Common myeloid progenitor, CD34-positive (primary cell): ENCODE data around the gene TRAT1. TPM values are rescaled to one million over a fixed set of nuclear protein-coding genes. Genes with fewer than 3 reads are reported as not detected.
A peak's percentile ranks its signal among the peaks of the same experiment; 100 is the strongest.

Experiments
- CTCF ChIA-PET: fragments of 350-600 bp; sonication (Branson Sonifier 250); formaldehyde crosslinking; loops from one replicate; lab custom pipeline; 2021; ENCODE audit warnings: antibody characterized with exemption; lab: Charles Lee
- POLR2A ChIA-PET: fragments of 350-600 bp; sonication (Branson Sonifier 250); formaldehyde crosslinking; loops from one replicate; lab custom pipeline; 2021; ENCODE audit warnings: antibody characterized with exemption; lab: Charles Lee
- DNase-seq, 3 donors: peaks; one replicate each; pipeline versions ENCODE4 v3.0.0 to v3.0.0-alpha.2; 2013
- H3K27ac ChIP-seq, 2 experiments: 1 replicate in 1 of 2; 2 replicates in 1 of 2; pipeline ENCODE4 v1.7.0; 2013; ENCODE audit warnings: inconsistent platforms in 2 of 2, low read length in 2 of 2, mild to moderate bottlenecking in 2 of 2, low read depth in 1 of 2, moderate library complexity in 1 of 2; ENCODE audit not compliant: severe bottlenecking in 2 of 2, insufficient read depth in 1 of 2, poor library complexity in 1 of 2
- H3K27me3 ChIP-seq, 5 experiments: replicated peaks in 2 of 5; 1 replicate in 3 of 5; 2 replicates in 2 of 5; pipeline versions ENCODE4 v1.6.1 to v1.7.0; 2013; ENCODE audit warnings: low read length in 4 of 5, mild to moderate bottlenecking in 2 of 5, moderate library complexity in 2 of 5, inconsistent platforms in 1 of 5; ENCODE audit not compliant: insufficient read depth in 5 of 5, control insufficient read depth in 4 of 5
- H3K36me3 ChIP-seq, 4 experiments: 1 replicate in 2 of 4; 2 replicates in 2 of 4; pipeline versions ENCODE4 v1.6.1 to v1.7.0; 2013; ENCODE audit warnings: low read length in 3 of 4, control low read depth in 1 of 4, mild to moderate bottlenecking in 1 of 4; ENCODE audit not compliant: control insufficient read depth in 4 of 4, insufficient read depth in 4 of 4
- H3K4me1 ChIP-seq, 4 experiments: 1 replicate in 3 of 4; 2 replicates in 1 of 4; pipeline versions ENCODE4 v1.6.1 to v1.7.1; 2013; ENCODE audit warnings: low read length in 3 of 4, mild to moderate bottlenecking in 3 of 4, control low read depth in 1 of 4, inconsistent platforms in 1 of 4, moderate library complexity in 1 of 4; ENCODE audit not compliant: control insufficient read depth in 4 of 4, insufficient read depth in 4 of 4; ENCODE audit errors: control extremely low read depth in 1 of 4
- H3K4me3 ChIP-seq, 7 experiments: 1 replicate in 4 of 7; 2 replicates in 3 of 7; pipeline versions ENCODE4 v1.5.1 to v1.7.0; 2013; ENCODE audit warnings: mild to moderate bottlenecking in 7 of 7, low read length in 6 of 7, moderate library complexity in 6 of 7, inconsistent platforms in 2 of 7, low read depth in 2 of 7, control low read depth in 1 of 7; ENCODE audit not compliant: insufficient read depth in 4 of 7, control insufficient read depth in 1 of 7; ENCODE audit errors: extremely low read depth in 1 of 7
- H3K9me3 ChIP-seq, 5 experiments: 1 replicate in 4 of 5; 2 replicates in 1 of 5; pipeline versions ENCODE4 v1.6.1 to v1.7.1; 2013; ENCODE audit warnings: low read length in 4 of 5, mild to moderate bottlenecking in 2 of 5, inconsistent platforms in 1 of 5, low read depth in 1 of 5, moderate library complexity in 1 of 5; ENCODE audit not compliant: control insufficient read depth in 4 of 5, insufficient read depth in 2 of 5; ENCODE audit errors: control extremely low read depth in 1 of 5
- WGBS: methylation state at CpG from one replicate; pipeline ENCODE4 v1.1.5; 2013; ENCODE audit not compliant: insufficient coverage; 5-methylcytosine and 5-hydroxymethylcytosine counted together
- polyA plus RNA-seq: library from polyadenylated mRNA; unstranded; fragments of 120-200 nt; gene quantifications from one replicate; pipeline ENCODE4 v1.2.1, GENCODE V29; 2013

Gene TRAT1
- polyA plus RNA-seq = 0.22 TPM

GRCh38 chr3:108822123-108822897 lies at the start of gene TRAT1:
TSS of gene TRAT1 (plus strand) at chr3:108822786. CDS start at chr3:108822928, 142 bp downstream.
- Histone ChIP-seq H3K36me3 (no peaks in the 10 kb centered on the region), H3K4me1 (peaks cover 0 to 12% (median 0%) of the 10 kb centered on the region in 4 experiments), H3K4me3 (peak within 1 kb of the TSS in 2 of 7 experiments; percentile 31 to 38), H3K9me3 (no peaks in the 10 kb centered on the region), H3K27ac (no peak within 1 kb of the TSS), H3K27me3 (no peaks in the 10 kb centered on the region)
- WGBS = no CpG with 5 or more reads among the region's 6 CpGs
- no peak for DNase-seq
- ChIA-PET POLR2A (no interaction called here), CTCF (no interaction called here)

GRCh38 chr3:108775649-108776048 lies 46.9 kb upstream of the TRAT1 start:
- ChIA-PET CTCF (no interaction called here), POLR2A (no interaction called here)
- Histone ChIP-seq H3K4me1 (no peaks in the 10 kb centered on the region), H3K27ac (no peak overlapping the region), H3K36me3 (no peaks in the 10 kb centered on the region), H3K9me3 (no peaks in the 10 kb centered on the region), H3K4me3 (no peak overlapping the region), H3K27me3 (no peaks in the 10 kb centered on the region)
- no CpG with 5 or more reads among the region's 1 CpG for WGBS
- no peak for DNase-seq

GRCh38 chr3:108779496-108779895 lies 43.1 kb upstream of the TRAT1 start:
- Histone ChIP-seq H3K27me3 (no peaks in the 10 kb centered on the region), H3K36me3 (no peaks in the 10 kb centered on the region), H3K4me3 (no peak overlapping the region), H3K27ac (no peak overlapping the region), H3K4me1 (no peaks in the 10 kb centered on the region), H3K9me3 (no peaks in the 10 kb centered on the region)
- POLR2A ChIA-PET = no interaction called here
- no peak for DNase-seq
- CTCF ChIA-PET = no interaction called here
- 100% methylated on average over 1 of the region's 3 CpGs for whole genome bisulfite sequencing

- no peaks in the 10 kb centered on the region for H3K36me3 ChIP-seq
- CTCF ChIA-PET = no interaction called here
- no peaks in the 10 kb centered on the region for H3K27me3 ChIP-seq
- no peak for DNase-seq
- no peaks in the 10 kb centered on the region for H3K4me1 ChIP-seq
- no peak overlapping the region for H3K27ac ChIP-seq
- H3K4me3 ChIP-seq = no peak overlapping the region
- 87% methylated on average over 3 of the region's 4 CpGs for WGBS
- H3K9me3 ChIP-seq = peaks cover 0 to 2% (median 0%) of the 10 kb centered on the region in 5 experiments
- POLR2A ChIA-PET = no interaction called here
Observed at GRCh38 chr3:108780235-108780634, 42.4 kb upstream of the TRAT1 start.

GRCh38 chr3:108791473-108791872 lies 31.1 kb upstream of the TRAT1 start:
- ChIA-PET CTCF (interaction anchor here (0.6 kb wide), 1 partner anchor 684 kb away, joined by 3 read pairs; no protein-coding TSS in a partner anchor), POLR2A (no interaction called here)

GRCh38 chr3:108804437-108804836 lies 18.1 kb upstream of the TRAT1 start:
- Histone ChIP-seq H3K9me3 (no peaks in the 10 kb centered on the region), H3K36me3 (no peaks in the 10 kb centered on the region), H3K27ac (no peak overlapping the region), H3K4me1 (peaks cover 0 to 16% (median 3%) of the 10 kb centered on the region in 4 experiments), H3K4me3 (no peak overlapping the region), H3K27me3 (no peaks in the 10 kb centered on the region)
- CTCF ChIA-PET = no interaction called here
- POLR2A ChIA-PET = no interaction called here
- DNase-seq = no peak
- WGBS = 100% methylated on average over 2 of the region's 2 CpGs

More at GRCh38 chr3:108791473-108791872, 31.1 kb upstream of the TRAT1 start:
- no CpG with 5 or more reads among the region's 3 CpGs for WGBS
- Histone ChIP-seq H3K9me3 (no peaks in the 10 kb centered on the region), H3K27ac (no peak overlapping the region), H3K4me1 (no peaks in the 10 kb centered on the region), H3K27me3 (no peaks in the 10 kb centered on the region), H3K36me3 (no peaks in the 10 kb centered on the region), H3K4me3 (no peak overlapping the region)
- no peak for DNase-seq

- Histone ChIP-seq H3K9me3 (no peaks in the 10 kb centered on the region), H3K4me3 (no peak overlapping the region), H3K4me1 (peaks cover 0 to 16% (median 3%) of the 10 kb centered on the region in 4 experiments), H3K36me3 (no peaks in the 10 kb centered on the region), H3K27me3 (no peaks in the 10 kb centered on the region), H3K27ac (no peak overlapping the region)
- no peak for DNase-seq
- WGBS = 100% methylated on average over 4 of the region's 4 CpGs
- POLR2A ChIA-PET = no interaction called here
- CTCF ChIA-PET = no interaction called here
Observed at GRCh38 chr3:108804966-108805365, 17.6 kb upstream of the TRAT1 start.
